Activated CD4-positive, alpha-beta T cell treated with anti-CD3 and anti-CD28 coated beads, Interleukin-2, amount 50 U/mL, for 16 hours (primary cell): ENCODE data around the gene C2CD2L.
"Not testable (repeated sequence)": the region's sequence is repeated elsewhere in the genome, so short reads cannot be mapped to it uniquely, and the experiment has no call there.

ENCODE experiments used
- DNase-seq: peaks from one replicate; pipeline ENCODE4 v3.0.0-alpha.2; 2020

The C2CD2L gene

GRCh38 chr11:119106564-119107537 lies at the start of gene C2CD2L:
C2CD2L (plus strand) TSS chr11:119107344; CDS start chr11:119107742, 398 bp downstream.
- DNase-seq, result peak; percentile 94

GRCh38 chr11:119059128-119059527 lies 48.0 kb upstream of the C2CD2L start:
- DNase-seq, result not testable (repeated sequence)

GRCh38 chr11:119061256-119061655 lies 45.9 kb upstream of the C2CD2L start:
- no peak for DNase-seq

- DNase-seq, result no peak
Observed at GRCh38 chr11:119062779-119063178, 44.4 kb upstream of the C2CD2L start.

- peak; percentile 56 for DNase-seq
Observed at GRCh38 chr11:119065369-119065768, 41.8 kb upstream of the C2CD2L start.

GRCh38 chr11:119067371-119068222 lies 39.5 kb upstream of the C2CD2L start, which contains the start of gene VPS11:
VPS11 (plus strand) TSS chr11:119067818; CDS start chr11:119067824, 6 bp downstream.
- DNase-seq, result peak; percentile 98

GRCh38 chr11:119077839-119078238 lies 29.3 kb upstream of the C2CD2L start:
- DNase-seq, result no peak

GRCh38 chr11:119078675-119079420 lies 28.3 kb upstream of the C2CD2L start:
- no peak for DNase-seq

- no peak for DNase-seq
Observed at GRCh38 chr11:119081682-119082260, 25.4 kb upstream of the C2CD2L start.

- DNase-seq, result peak; percentile 94
Observed at GRCh38 chr11:119084663-119085436, 22.3 kb upstream of the C2CD2L start, which contains the start of gene HMBS. HMBS (plus strand) TSS chr11:119084881; CDS start chr11:119085034, 153 bp downstream.

GRCh38 chr11:119085437-119085847 lies 21.7 kb upstream of the C2CD2L start:
- DNase-seq, result no peak

GRCh38 chr11:119087123-119087522 lies 20.0 kb upstream of the C2CD2L start:
- no peak for DNase-seq

GRCh38 chr11:119087747-119088241 lies 19.4 kb upstream of the C2CD2L start:
- no peak for DNase-seq

- DNase-seq, result no peak
Observed at GRCh38 chr11:119088406-119088805, 18.7 kb upstream of the C2CD2L start.

- no peak for DNase-seq
Observed at GRCh38 chr11:119089319-119089718, 17.8 kb upstream of the C2CD2L start.

GRCh38 chr11:119091178-119091577 lies 16.0 kb upstream of the C2CD2L start:
- no peak for DNase-seq

- peak; percentile 38 for DNase-seq
Observed at GRCh38 chr11:119091966-119092879, 14.9 kb upstream of the C2CD2L start.

- DNase-seq, result no peak
Observed at GRCh38 chr11:119092880-119093842, 14.0 kb upstream of the C2CD2L start.
